Measurements from ENCODE around the gene QRSL1.

DNA sequence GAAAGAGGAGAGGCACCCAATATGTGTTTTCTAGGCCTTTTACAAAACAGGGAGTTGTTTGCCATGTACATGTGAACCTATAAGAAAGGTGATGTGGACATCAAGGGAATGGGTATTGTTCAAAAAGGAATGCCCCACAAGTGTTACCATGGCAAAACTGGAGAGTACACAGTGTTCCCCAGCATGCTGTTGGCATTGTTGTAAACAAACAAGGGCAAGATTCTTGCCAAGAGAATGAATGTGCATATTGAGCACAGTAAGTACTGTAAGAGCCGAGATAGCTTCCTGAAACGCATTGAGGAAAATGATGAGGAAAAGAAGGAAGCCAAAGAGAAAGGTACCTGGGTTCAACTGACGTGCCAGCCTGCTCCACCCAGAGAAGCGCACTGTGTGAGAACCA, 13.1 kb downstream of the QRSL1 start:
- TF ChIP-seq CTCF (IDR thresholded peaks at IDR 0.05) (no peak), EP300 (IDR thresholded peaks at IDR 0.05) (no peak), POLR2A (IDR thresholded peaks at IDR 0.05) (no peak)
